HK-2 (cell line): ENCODE data around the gene ARHGAP5.

Source experiments
- DNase-seq: peaks from one replicate; pipeline ENCODE4 v3.0.0-alpha.2; 2018; ENCODE audit not compliant: unreplicated experiment

Gene ARHGAP5

DNA sequence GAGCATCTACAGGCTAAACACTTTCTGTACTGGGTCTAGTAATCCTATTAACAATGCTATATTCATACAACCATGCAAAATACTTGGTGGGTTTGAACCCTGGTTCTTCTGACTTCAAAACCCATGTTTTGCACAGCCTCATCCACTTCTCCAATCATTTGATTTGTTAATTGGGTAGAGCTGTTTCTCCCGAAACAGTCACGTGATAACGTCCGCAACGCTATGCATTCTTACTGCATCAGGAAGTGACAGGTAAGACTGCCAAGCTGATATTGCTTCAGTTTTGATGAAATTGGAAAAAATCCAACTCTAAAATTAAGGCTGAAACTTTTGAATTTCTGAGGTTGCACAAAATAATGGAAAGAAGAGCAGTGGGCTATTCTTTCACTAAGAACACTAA lies 94.4 kb downstream of the ARHGAP5 start:
- DNase-seq = no peak

DNA sequence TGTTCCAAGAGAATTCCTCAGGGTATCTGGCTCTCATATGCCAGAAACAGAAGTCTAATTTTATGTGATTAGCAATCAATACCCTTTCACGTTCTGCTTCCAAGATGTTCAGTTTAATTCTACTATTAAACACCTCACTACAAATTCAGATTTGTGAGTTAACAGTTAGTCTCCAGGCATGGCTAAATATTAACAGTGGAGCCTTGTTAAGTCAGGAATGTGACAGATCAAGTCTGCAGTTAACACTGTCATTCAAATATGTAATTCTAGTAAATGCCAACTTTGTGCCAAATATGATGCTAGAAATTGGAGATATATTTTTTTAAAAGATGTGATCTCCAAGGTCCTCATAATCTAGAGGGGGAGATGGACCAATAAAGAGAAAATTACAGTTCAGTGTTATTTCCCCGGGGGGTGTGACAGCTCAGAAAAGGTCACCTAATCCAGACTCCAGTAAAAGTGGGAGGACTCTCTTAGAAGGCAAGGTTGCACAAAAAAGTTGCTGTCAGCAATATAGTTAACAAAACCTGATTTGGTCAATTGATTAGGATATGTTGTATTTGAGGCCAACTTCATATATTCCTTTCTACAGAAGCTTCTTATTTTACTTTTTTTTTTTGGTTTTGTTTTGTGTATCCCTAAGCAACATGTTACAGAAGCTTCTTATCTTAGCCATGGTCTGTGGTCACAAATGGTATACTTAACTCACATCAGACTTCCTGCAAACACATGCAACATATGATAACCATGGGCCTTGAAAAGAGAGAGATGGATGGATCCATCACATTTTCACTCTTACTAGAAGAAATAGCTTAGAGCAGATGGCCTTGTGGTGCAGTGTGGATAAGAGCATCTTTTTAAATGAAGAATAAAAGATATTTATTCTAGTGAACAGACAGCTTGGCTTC lies 106.3 kb downstream of the ARHGAP5 start:
- no peak for DNase-seq

DNA sequence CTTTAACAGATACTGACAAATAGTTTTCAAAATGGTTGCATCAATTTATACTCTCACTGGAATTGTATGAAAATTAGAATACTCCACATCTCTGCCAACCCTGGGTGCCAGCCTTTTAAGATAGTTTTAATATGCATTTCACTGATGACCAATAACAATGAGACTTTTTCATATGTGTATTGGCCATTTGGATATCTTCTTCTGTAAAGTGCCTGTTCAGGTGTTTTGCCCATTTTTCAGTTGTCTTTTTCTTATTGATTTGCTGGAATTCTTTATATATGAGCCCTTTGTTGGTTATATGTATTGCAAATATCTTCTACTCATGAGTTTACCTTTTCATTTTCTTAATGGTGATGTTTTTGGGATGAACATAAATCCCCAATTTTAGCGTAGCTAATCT lies 108.0 kb downstream of the ARHGAP5 start:
- no peak for DNase-seq

DNA sequence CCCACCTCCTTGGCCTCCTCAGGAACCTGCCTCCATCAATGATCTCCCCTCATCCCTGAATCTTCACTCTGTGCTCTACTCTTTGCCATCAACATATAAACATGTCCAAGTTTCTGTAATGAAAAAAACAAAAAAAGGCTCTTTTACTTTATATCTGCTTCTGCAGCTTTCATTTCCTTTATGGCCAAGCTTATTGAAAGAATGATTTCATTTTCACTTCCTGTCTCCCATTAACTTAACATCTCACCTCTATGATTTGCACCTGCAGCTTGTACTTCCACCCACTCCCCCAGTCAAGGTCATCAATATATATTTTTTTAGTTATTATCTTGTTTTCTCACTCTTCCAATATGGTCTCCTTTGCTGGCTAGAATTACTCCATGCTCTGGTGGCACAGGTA lies 109.1 kb downstream of the ARHGAP5 start:
- DNase-seq = no peak

DNA sequence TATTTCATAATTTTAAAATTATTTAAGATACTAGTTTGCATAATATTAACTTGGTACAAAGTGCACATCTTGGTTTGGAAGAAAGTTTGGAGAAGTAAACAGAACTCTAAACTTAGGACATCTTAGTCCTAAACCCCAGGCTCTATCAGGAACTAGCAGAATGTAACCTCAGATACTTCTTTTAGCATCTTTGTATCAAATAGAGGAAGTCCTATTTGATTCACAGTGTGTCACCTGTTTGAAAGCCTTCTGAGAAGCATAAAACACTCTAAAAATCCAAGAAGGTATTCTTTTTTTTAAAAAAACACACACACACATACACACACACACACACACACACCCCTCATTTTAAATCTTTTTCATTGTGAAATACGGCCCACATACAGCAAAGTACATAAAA lies 112.7 kb downstream of the ARHGAP5 start:
- no peak for DNase-seq

DNA sequence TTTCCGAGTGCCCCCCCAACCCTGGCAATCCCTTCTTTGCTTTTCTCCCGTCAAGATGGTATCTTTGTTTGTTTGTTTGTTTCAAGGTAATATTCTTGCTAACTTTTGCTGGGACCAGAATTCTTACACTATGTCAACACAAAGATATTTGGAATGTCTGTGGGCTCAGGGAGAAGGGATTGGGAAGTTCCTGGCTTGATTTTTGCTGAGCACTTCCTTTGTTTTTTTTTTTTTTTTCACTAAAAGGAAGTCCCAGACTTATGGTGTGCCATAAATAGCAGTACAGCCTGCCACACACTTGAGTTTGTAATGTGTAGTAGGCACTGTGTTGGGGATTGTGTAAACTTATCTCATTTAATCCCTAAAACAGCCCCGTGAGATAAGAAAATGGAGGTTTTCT lies 113.6 kb downstream of the ARHGAP5 start:
- DNase-seq = no peak

DNA sequence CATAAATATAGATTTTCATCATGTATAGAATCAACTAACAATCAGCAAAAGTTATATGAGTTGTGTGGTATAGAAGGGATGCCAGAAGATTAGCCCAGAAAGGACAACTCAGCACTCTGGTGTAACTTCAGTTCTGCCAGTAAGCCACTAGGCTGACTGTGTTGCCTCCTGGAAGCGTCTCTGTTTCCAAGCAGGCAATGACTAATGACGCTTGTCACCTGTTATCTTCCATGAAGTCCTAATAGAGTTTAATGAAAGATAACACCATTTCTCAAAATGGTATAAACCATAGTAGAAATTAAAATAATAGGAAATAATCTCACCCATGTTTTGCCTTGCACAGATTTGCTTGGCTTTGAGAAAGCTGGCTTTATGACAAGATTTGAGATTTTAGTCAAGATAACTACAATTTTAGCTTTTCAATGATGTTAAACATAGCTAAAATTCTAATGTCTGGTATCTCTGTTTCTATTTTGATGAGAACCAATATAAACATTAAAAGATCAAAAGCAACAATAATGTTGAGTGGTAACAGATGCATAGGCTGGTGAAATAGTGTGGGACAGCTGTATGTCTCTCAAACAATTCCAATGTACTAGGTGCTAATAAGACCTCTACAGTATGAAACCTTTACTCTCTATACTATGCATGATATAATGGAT lies 115.7 kb downstream of the ARHGAP5 start:
- no peak for DNase-seq

DNA sequence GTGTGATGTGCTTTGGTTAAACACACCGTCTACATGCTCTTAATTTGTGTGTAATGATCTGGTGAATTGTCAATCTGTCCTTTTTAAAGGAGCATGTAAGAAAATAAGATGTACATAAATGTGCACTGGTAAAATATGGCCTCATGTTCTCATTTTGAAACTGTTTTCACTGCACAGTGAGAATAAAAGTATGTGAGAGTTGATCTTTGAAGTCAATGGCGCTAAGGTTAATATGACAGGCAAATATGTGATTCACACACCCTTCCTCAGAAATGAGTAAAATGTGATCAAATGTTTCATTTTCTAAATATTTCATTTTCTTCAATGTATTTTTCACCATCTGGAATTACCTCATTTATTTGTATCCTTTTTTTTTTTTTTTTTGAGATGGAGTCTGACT lies 116.4 kb downstream of the ARHGAP5 start:
- DNase-seq = no peak

DNA sequence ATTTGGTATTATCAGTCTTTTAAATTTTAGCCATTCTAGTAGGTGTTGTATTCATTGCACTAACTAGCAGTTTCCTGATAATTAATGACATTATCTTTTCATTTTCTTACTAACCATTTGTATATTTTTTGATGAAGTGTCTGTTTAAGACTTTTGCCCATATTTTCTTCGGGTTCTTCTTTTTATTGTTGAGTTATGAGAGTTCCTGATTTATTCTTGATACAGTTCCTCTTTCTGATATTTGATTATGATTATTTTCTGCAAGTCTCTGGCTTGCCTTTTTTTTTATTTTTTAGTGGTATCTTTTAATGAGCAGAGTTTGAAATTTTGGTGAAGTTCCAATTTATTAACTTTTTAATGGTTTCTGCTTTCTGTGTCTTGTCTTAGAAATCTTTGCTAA lies 118.5 kb downstream of the ARHGAP5 start:
- no peak for DNase-seq

DNA sequence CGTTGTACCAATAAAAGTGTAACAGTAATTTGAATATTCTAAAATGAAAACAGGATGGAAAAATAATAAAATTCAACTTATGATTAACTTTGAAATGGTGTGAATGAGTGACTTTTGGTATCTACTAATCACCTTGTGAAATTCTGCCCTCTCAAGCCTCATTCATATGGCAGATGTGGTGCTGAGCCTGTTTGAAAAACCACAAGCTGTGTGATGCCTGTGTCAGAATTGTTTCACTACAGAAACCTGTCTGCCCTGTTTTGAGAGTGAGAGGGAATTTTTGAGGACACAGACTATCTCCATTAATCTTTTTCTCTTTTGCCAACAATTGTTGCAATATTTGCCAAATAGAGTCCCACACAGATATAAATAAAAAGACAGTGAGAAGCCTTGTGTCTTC lies 120.8 kb downstream of the ARHGAP5 start:
- DNase-seq = no peak

DNA sequence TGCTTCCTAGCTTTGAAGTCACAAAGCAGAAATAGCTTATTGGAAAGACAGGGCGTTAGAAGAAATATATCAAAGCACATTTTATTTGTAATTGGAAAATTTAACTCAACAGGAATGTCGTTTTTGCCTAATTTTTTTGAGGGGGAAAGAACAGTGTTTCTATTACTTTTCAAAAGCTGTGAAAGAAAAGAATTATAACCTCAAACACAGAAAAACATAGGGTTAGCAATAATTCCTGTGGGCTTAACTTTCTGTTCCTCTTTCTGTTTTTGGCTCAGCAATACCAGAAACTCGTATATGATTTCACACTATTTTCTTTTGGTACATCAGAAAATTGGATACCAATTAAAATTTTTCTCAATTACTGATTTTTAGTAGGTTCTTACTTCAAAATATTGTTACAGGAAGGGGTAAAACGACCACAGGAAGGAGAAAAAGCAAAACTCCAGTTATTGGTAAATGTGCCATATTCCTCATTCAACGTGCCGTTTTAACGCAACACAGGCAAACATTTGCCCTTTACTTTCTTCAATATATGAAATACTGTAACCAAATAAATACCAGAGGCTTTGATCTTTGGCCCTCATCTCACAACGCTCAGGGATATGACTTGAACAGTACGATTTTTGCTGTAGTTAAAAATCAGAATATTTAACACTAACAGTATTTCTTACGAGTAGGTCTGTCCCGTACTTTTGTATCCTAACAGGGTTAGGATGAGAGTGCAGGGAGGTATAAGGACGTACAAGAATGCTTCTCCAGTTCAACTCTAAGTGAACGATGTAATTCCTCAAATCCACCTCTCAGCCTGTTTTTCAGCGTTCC lies 123.5 kb downstream of the ARHGAP5 start:
- DNase-seq = no peak

DNA sequence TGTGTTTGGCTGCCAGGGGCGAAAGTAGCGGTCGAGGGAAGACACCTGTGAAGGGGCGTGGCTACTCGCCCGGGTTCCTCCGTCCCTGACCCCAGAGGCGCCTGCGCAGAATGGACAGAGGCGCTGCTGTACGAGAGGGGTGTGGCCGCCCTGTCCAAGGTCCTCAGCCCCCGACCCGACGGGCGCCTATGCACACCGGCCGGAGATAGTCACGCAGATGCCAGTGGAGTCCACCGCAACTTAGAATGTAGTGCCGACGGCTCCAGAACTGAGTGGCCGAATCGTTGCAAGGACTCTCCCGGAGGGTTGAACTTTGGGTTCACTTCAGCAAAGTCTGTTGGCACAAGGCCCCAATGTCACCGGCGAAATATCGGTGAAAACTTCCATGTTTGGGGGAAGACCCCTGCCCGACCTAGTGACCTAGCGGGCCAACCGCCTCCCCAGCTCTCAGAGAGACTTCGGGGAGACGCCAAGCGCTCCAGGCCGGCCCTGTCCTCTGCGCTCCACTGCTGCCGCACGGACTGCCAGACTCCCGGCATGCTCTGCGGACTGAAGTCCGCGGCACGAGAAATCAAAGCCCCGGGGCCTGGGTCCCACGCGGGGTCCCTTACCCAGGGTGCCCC lies 124.2 kb downstream of the ARHGAP5 start:
- DNase-seq = peak; percentile 86

DNA sequence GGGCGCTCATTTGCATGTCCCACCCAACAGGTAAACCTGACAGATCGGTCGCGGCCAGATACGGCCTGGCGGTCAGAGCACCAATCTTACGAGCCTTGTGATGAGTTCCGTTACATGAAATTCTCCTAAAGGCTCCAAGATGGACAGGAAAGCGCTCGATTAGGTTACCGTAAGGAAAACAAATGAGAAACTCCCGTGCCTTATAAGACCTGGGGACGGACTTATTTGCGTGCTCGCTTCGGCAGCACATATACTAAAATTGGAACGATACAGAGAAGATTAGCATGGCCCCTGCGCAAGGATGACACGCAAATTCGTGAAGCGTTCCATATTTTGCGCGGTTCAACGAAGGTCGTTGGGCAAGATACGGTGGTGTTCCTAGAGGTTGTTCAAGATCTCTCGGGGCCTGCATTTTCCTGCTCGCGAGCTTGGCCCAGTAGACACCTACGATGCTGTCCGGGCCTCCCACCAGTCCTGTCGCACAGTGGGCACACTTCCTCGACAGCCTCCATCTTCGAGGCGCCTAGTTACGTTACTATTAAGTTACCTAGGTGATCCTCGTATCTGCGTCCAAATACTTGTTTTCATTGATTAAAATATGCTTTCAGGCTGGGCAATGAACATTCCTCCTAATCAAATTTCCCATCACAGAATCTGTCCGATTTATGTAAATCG lies 124.8 kb downstream of the ARHGAP5 start, which contains the start of gene RNU6-7:
Gene RNU6-7 (plus strand): TSS at position 230 of the 675 bp plus-strand sequence.
- DNase-seq = peak; percentile 58

DNA sequence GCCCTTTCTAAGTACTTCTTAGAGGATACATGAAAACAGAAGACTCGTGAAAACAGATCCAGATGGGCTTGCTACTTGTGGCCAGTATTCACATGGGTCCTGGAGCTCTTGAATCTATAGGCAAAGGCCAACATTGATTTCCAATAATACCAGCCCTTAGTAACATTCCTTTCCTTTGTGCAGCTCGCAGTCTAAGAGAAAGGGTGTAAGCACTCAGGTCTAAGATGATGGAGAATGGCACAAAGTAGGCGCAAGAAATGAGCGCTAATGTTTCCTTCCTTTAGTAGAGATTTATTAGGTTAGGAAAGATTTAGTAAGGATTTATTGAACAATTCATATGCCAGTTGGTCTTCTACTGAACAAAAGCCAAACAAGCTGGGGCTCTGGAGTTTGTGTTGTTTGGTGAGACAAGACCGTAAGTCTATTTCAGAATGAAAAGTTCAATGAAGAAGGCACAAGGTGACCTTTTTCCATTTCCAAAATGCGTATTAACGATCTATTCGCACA lies 125.4 kb downstream of the ARHGAP5 start:
- DNase-seq = peak; percentile 16

DNA sequence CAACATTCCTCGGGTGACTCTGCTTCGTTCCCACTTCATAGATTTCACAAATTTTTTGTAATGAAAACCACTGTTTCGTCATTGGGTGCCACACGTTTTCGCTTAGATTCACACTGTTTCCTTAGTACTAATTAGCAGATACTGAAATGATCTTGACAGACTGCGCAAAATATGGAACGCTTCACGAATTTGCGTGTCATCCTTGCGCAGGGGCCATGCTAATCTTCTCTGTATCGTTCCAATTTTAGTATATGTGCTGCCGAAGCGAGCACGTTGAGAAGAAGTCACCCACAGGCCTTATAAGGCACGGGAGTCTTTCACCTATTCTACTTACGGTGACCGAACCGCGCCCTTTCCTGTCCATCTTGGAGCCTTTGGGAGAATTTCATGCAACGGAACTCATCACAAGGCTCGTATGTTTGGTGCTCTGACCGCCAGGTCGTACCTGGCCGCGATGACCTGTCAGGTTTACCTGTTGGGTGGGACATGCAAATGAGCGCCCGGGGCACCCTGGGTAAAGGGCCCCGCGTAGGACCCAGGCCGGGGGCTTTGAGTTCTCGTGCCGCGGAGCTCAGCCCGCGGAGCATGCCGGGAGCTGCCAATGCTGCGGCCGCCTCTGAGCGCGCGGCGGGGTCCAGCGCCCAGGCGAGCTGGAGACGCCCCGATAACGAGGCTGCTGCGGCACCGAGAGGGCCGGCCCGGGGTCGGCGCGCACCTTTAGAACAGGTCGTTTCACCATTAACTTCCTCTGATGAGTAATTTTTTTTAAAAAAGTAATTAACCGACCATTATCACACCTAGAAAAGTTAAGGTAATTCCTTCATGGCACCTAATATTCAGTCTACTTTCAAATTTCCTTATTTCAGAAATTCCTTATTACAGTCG lies 126.1 kb downstream of the ARHGAP5 start, which contains the start of gene RNU6-8:
Gene RNU6-8 (minus strand): TSS at position 272 of the 885 bp plus-strand sequence.
- peak; percentile 89 for DNase-seq

DNA sequence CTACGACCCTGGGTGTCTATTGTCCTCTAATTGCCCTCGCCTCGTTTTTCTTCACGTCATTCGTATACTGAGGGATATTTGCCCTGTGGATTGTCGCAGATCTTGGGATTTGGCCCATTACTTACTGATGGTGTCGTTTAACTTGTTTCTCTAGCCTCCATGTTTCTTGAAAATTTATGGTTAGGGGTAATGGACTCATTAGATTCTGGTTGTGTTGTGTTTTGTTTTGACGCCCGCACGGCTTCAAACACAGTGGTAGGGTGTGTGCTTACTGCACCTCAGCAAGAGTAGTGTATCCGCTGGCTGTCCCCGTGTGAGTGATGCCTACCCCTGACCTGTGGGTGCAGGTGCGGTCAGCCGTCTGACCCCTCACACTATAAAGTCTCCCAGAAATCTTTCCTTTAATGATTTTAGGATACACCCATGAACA lies 126.8 kb downstream of the ARHGAP5 start:
- peak; percentile 9 for DNase-seq

DNA sequence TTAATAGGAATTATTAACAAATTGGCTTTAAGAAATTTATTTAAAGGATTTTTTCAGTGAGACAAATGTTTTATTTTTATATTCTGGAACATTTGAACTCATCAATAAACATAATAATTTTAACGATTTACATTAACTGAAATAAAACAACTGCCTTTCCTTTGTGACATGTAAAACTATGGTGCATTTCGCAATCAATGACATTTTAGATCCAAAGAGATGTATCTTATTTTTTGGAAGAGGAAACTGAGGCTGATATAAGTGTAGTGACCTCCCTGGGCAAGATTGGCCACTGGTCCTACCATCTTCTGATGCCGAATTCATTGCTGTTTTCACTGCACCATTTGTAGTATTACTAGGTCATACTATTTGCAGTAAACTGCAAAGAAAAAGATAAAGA lies 128.4 kb downstream of the ARHGAP5 start:
- DNase-seq = no peak

DNA sequence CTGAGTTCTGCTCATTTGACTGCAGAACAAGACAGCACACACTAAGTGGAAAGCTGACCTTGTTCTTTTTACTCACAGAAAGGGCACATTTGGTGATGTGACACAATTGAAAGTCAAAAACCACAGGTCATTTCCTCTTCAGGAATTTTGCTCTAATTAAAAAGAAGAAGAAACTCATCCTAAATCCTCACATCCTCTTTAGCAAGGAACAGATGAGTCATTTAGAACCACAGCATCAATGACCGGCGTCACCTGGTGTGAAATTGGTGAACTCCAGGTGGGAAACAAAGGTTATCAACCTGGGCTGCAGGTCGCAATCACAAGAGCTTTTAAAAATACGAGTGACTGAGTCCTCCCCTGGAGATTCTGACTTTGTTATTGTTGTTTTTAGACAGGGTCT lies 128.9 kb downstream of the ARHGAP5 start:
- DNase-seq = no peak

DNA sequence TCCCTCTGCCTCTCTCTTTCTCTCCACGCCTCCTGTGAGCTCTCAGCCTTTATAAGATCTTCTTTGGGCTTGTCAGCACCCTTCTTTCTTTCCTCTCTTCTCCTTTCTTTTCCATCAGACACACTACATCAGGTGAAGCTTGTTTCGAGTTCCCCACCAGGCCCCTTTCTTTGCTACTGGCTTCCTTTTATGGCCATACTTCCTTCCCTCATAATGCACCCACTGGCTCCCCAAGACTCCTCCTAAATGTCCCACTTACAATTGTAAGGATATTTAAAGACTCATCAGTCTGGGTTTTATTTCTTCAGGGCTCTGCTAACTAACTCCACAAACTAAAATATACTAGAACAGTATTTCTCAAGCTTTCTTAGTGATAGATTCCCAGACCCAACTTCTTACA lies 129.4 kb downstream of the ARHGAP5 start:
- no peak for DNase-seq

DNA sequence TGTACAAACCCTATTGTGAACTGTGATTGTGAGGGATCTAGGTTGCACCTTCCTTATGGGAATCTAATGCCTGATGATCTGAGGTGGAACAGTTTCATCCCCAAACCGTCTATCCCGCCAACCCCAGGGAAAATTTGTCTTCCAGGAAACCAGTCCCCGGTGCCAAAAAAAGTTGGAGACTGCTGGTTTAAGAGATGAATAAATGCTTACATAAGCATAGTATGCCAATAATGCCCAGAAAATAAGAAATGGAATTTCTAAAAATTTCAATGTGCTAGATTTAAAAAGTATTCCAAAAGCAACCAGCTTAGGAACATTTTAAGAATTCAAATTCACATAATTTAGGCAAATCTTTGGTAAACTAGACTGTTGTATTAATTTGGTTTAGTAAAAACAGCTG lies 131.4 kb downstream of the ARHGAP5 start:
- no peak for DNase-seq
